Lower lobe of right lung (tissue), 2 donors: ENCODE data around the gene NDST3. TPM values are rescaled to one million over a fixed set of nuclear protein-coding genes. Genes with fewer than 3 reads are reported as not detected.

ENCODE experiments used
- ATAC-seq, 2 donors: fragments of 200-7000 bp; cut with Tn5 transposase; one replicate each; pipeline ENCODE4 v1.9.1; 2020 to 2022; ENCODE audit warnings: mild to moderate bottlenecking in 2 of 2, moderate library complexity in 2 of 2
- DNase-seq: peaks from one replicate; pipeline ENCODE4 v3.0.0-alpha.2; 2020
- H3K27ac ChIP-seq: fragments of 200-600 bp; one replicate; pipeline ENCODE4 v1.8.0; 2022
- H3K27me3 ChIP-seq: fragments of 200-600 bp; one replicate; pipeline ENCODE4 v1.8.0; 2022; ENCODE audit warnings: low read depth
- H3K36me3 ChIP-seq: fragments of 200-600 bp; one replicate; pipeline ENCODE4 v1.8.0; 2022; ENCODE audit warnings: mild to moderate bottlenecking
- H3K4me1 ChIP-seq: fragments of 200-600 bp; one replicate; pipeline ENCODE4 v1.8.0; 2022
- H3K4me3 ChIP-seq: fragments of 200-600 bp; one replicate; pipeline ENCODE4 v1.8.0; 2022; ENCODE audit warnings: mild to moderate bottlenecking
- H3K9me3 ChIP-seq: fragments of 200-600 bp; one replicate; pipeline ENCODE4 v1.8.0; 2022
- CTCF ChIP-seq: fragments of 200-600 bp; IDR thresholded peaks from one replicate; pipeline ENCODE4 v1.8.0; 2022; ENCODE audit warnings: antibody characterized with exemption, mild to moderate bottlenecking
- intact Hi-C: fragments of 100-400 bp; cut with DNase I; formaldehyde crosslinking; loops from one replicate; pipeline ENCODE4 v1.11.0; 2022
- total RNA-seq: library from RNA; stranded (reverse); fragmentation: NEBNext Ultra II Directional; extraction: Animal tissue kit (Norgen Biotek cat#: 25700); gene quantifications from one replicate; pipeline ENCODE4 v1.2.1, GENCODE V29; 2021
- donor health status: DM: no; HTN: yes; CAD: no; lungs with severe emphysema.

NDST3 gene
- total RNA-seq, 1 donor from 2014 or later, result 0.06 TPM

- no peaks in the 10 kb centered on the region for H3K36me3 ChIP-seq
- no peak overlapping the region for H3K4me3 ChIP-seq
- H3K4me1 ChIP-seq, result no peaks in the 10 kb centered on the region
- no peak for TF ChIP-seq CTCF
- no peak overlapping the region for H3K27ac ChIP-seq
- H3K9me3 ChIP-seq, result no peaks in the 10 kb centered on the region
- DNase-seq (no peak), ATAC-seq (no peak)
- no peaks in the 10 kb centered on the region for H3K27me3 ChIP-seq
- intact Hi-C loops, result no loop called here
These were observed 215.6 kb downstream of the NDST3 start for GRCh38 chr4:118249890-118250289.

- no peak for TF ChIP-seq CTCF
- Histone ChIP-seq H3K27me3 (no peaks in the 10 kb centered on the region), H3K4me1 (no peaks in the 10 kb centered on the region), H3K4me3 (no peak overlapping the region), H3K9me3 (no peaks in the 10 kb centered on the region), H3K36me3 (no peaks in the 10 kb centered on the region), H3K27ac (no peak overlapping the region)
- no peak for DNase-seq
- intact Hi-C loops, result no loop called here
- ATAC-seq, result no peak
These were observed 220.1 kb downstream of the NDST3 start for GRCh38 chr4:118254368-118254767.

- H3K36me3 ChIP-seq, result no peaks in the 10 kb centered on the region
- intact Hi-C loops, result no loop called here
- H3K9me3 ChIP-seq, result no peaks in the 10 kb centered on the region
- H3K4me3 ChIP-seq, result no peak overlapping the region
- DNase-seq (no peak), ATAC-seq (no peak)
- no peaks in the 10 kb centered on the region for H3K4me1 ChIP-seq
- no peaks in the 10 kb centered on the region for H3K27me3 ChIP-seq
- no peak overlapping the region for H3K27ac ChIP-seq
- TF ChIP-seq CTCF, result no peak
These were observed 224.8 kb downstream of the NDST3 start for GRCh38 chr4:118259111-118259510.

- H3K4me1 ChIP-seq, result no peaks in the 10 kb centered on the region
- DNase-seq, result no peak
- intact Hi-C loops, result no loop called here
- no peaks in the 10 kb centered on the region for H3K36me3 ChIP-seq
- no peak overlapping the region for H3K4me3 ChIP-seq
- ATAC-seq, result no peak
- no peak for TF ChIP-seq CTCF
- H3K9me3 ChIP-seq, result no peaks in the 10 kb centered on the region
- no peaks in the 10 kb centered on the region for H3K27me3 ChIP-seq
- H3K27ac ChIP-seq, result no peak overlapping the region
These were observed 226.0 kb downstream of the NDST3 start for GRCh38 chr4:118260309-118260708.

- Histone ChIP-seq H3K36me3 (no peaks in the 10 kb centered on the region), H3K9me3 (no peaks in the 10 kb centered on the region), H3K27ac (no peak overlapping the region), H3K4me3 (no peak overlapping the region), H3K27me3 (no peaks in the 10 kb centered on the region), H3K4me1 (no peaks in the 10 kb centered on the region)
- ATAC-seq, result no peak
- intact Hi-C loops, result no loop called here
- no peak for DNase-seq
- TF ChIP-seq CTCF, result no peak
These were observed 229.8 kb downstream of the NDST3 start for GRCh38 chr4:118264096-118264495.
